Fibroblast of pulmonary artery (primary cell): ENCODE data around the gene PTCD2.
A peak's percentile ranks its signal among the peaks of the same experiment; 100 is the strongest.

ENCODE experiments used
- DNase-seq: peaks from one replicate; pipeline ENCODE4 v3.0.0-alpha.2; 2010; ENCODE audit warnings: low read depth
- H3K4me3 ChIP-seq: replicated peaks from 2 replicates; pipeline ENCODE4 v1.5.1; 2011; ENCODE audit warnings: low read depth, mild to moderate bottlenecking, control low read depth, low read length, moderate library complexity
- CTCF ChIP-seq: IDR thresholded peaks from 2 replicates; pipeline ENCODE4 v1.5.1; 2011; ENCODE audit warnings: mild to moderate bottlenecking, control low read depth, low read length, inconsistent platforms; ENCODE audit errors: missing control alignments

PTCD2 gene

GRCh38 chr5:72377910-72378638, 57.9 kb downstream of the PTCD2 start:
- peak; percentile 68 for DNase-seq
- H3K4me3 ChIP-seq = no peak overlapping the region
- TF ChIP-seq CTCF = no peak

- H3K4me3 ChIP-seq = no peak overlapping the region
- peak; percentile 95 for DNase-seq
- TF ChIP-seq CTCF = no peak
These were observed 58.6 kb downstream of the PTCD2 start for GRCh38 chr5:72378639-72379289.

- no peak for TF ChIP-seq CTCF
- no peak overlapping the region for H3K4me3 ChIP-seq
- no peak for DNase-seq
These were observed 59.8 kb downstream of the PTCD2 start for GRCh38 chr5:72379936-72380335.

- TF ChIP-seq CTCF = no peak
- DNase-seq = no peak
- no peak overlapping the region for H3K4me3 ChIP-seq
These were observed 60.5 kb downstream of the PTCD2 start for GRCh38 chr5:72380492-72381274.

- no peak for TF ChIP-seq CTCF
- DNase-seq = no peak
- no peak overlapping the region for H3K4me3 ChIP-seq
These were observed 63.1 kb downstream of the PTCD2 start for GRCh38 chr5:72383280-72383679.

- DNase-seq = no peak
- no peak overlapping the region for H3K4me3 ChIP-seq
- no peak for TF ChIP-seq CTCF
These were observed 63.6 kb downstream of the PTCD2 start for GRCh38 chr5:72383726-72384125.
